Neural cell (in vitro differentiated cells): ENCODE results near the gene TSACC. TPM values are rescaled to one million over a fixed set of nuclear protein-coding genes. Genes with fewer than 3 reads are reported as not detected.

ENCODE experiments used
- H2AFZ ChIP-seq: fragments of 200-600, 300-800 bp; sonication (generic), shearing (Covaris generic); 2 replicates; pipeline ENCODE4 v1.6.0; 2014; ENCODE audit warnings: low read depth, mild to moderate bottlenecking, antibody characterized with exemption, low read length, moderate library complexity
- H3F3A ChIP-seq: fragments of 200-600 bp; shearing (Covaris generic); 2 replicates; pipeline ENCODE4 v1.6.1; 2016; ENCODE audit warnings: mild to moderate bottlenecking, moderate library complexity, mixed read lengths, antibody characterized with exemption, low read length; ENCODE audit not compliant: insufficient read depth, poor library complexity, severe bottlenecking
- H3K27ac ChIP-seq: fragments of 200-600, 300-800 bp; sonication (generic), shearing (Covaris generic); 2 replicates; pipeline ENCODE4 v1.5.1; 2014; ENCODE audit warnings: mild to moderate bottlenecking, low read length, moderate library complexity
- H3K27me3 ChIP-seq: fragments of 300-800, 200-600 bp; sonication (generic), shearing (Covaris generic); 2 replicates; pipeline ENCODE4 v1.6.0; 2014; ENCODE audit warnings: mild to moderate bottlenecking, low read depth, low read length, moderate library complexity; ENCODE audit not compliant: insufficient read depth
- H3K36me3 ChIP-seq: fragments of 300-800, 200-600 bp; sonication (generic), shearing (Covaris generic); 2 replicates; pipeline ENCODE4 v1.5.1; 2014; ENCODE audit warnings: mild to moderate bottlenecking, antibody characterized with exemption, low read length, moderate library complexity; ENCODE audit not compliant: insufficient read depth
- H3K4me2 ChIP-seq: fragments of 300-800, 200-600 bp; sonication (generic), shearing (Covaris generic); 2 replicates; pipeline ENCODE4 v1.6.0; 2014; ENCODE audit warnings: mild to moderate bottlenecking, low read length
- H3K4me3 ChIP-seq: fragments of 300-800, 200-600 bp; sonication (generic), shearing (Covaris generic); 2 replicates; pipeline ENCODE4 v1.5.1; 2014; ENCODE audit warnings: mild to moderate bottlenecking, low read length, moderate library complexity
- H3K79me2 ChIP-seq: fragments of 200-600 bp; shearing (Covaris generic); replicated peaks from 2 replicates; pipeline ENCODE4 v1.6.0; 2014; ENCODE audit warnings: mild to moderate bottlenecking, low read length, moderate library complexity; ENCODE audit not compliant: insufficient read depth
- H3K9ac ChIP-seq: fragments of 300-800, 200-600 bp; sonication (generic), shearing (Covaris generic); 2 replicates; pipeline ENCODE4 v1.6.1; 2016; ENCODE audit warnings: mild to moderate bottlenecking, low read length, mixed read lengths
- H3K9me2 ChIP-seq: fragments of 200-600 bp; shearing (Covaris generic); 2 replicates; pipeline ENCODE4 v1.6.1; 2016; ENCODE audit warnings: mild to moderate bottlenecking, low read length, mixed read lengths; ENCODE audit not compliant: insufficient read depth
- H3K9me3 ChIP-seq: fragments of 200-600, 300-800 bp; sonication (generic), shearing (Covaris generic); 2 replicates; pipeline ENCODE4 v1.6.1; 2016; ENCODE audit warnings: mild to moderate bottlenecking, mixed run types, low read length, moderate library complexity, mixed read lengths
- H4K20me1 ChIP-seq: fragments of 200-600 bp; shearing (Covaris generic); 2 replicates; pipeline ENCODE4 v1.6.1; 2016; ENCODE audit warnings: mild to moderate bottlenecking, mixed run types; ENCODE audit not compliant: insufficient read depth
- CTCF ChIP-seq: fragments of 450-650 bp; IDR thresholded peaks from 2 replicates; pipeline ENCODE4 v1.5.1; 2014; ENCODE audit warnings: antibody characterized with exemption, mild to moderate bottlenecking, moderate library complexity; ENCODE audit not compliant: poor library complexity, severe bottlenecking
- EP300 ChIP-seq: fragments of 450-650 bp; conservative IDR thresholded peaks from 2 replicates; pipeline ENCODE4 v1.6.1; 2014; ENCODE audit warnings: antibody characterized with exemption, mild to moderate bottlenecking, moderate library complexity; ENCODE audit not compliant: poor library complexity, severe bottlenecking
- EZH2 ChIP-seq: fragments of 200-600, 300-800 bp; shearing (Covaris generic), sonication (generic); IDR thresholded peaks from 2 replicates; pipeline ENCODE4 v1.6.1; 2014; ENCODE audit warnings: antibody characterized with exemption, low read length, borderline replicate concordance, mild to moderate bottlenecking; ENCODE audit not compliant: insufficient read depth, poor library complexity, severe bottlenecking
- MXI1 ChIP-seq: fragments of 450-650 bp; conservative IDR thresholded peaks from 2 replicates; pipeline ENCODE4 v1.6.1; 2014; ENCODE audit warnings: antibody characterized with exemption, mild to moderate bottlenecking; ENCODE audit not compliant: poor library complexity, severe bottlenecking
- POLR2AphosphoS5 ChIP-seq: IDR thresholded peaks from 2 replicates; pipeline ENCODE4 v1.6.1; 2012
- RAD21 ChIP-seq: fragments of 450-650 bp; conservative IDR thresholded peaks from 2 replicates; pipeline ENCODE4 v1.6.1; 2014; ENCODE audit warnings: antibody characterized with exemption, mild to moderate bottlenecking, moderate library complexity
- SMC3 ChIP-seq: fragments of 450-650 bp; conservative IDR thresholded peaks from 2 replicates; pipeline ENCODE4 v1.6.1; 2014; ENCODE audit warnings: antibody characterized with exemption, mild to moderate bottlenecking, moderate library complexity; ENCODE audit not compliant: poor library complexity
- TAF1 ChIP-seq: IDR thresholded peaks from 2 replicates; pipeline ENCODE4 v1.6.1; 2012; ENCODE audit warnings: low read depth
- polyA plus RNA-seq: library from polyadenylated mRNA; depleted of rRNA; stranded (reverse); fragments of >200 nt; gene quantifications from 2 replicates; pipeline ENCODE4 v1.2.3, GENCODE V29; 2014
- TF ChIP-seq, protein P1 (sequence below): IDR thresholded peaks from 2 replicates; pipeline ENCODE4 v1.6.1; 2012; ENCODE audit warnings: borderline replicate concordance

The TSACC gene
- polyA plus RNA-seq, 1 donor from 2014 or later, result not detected

GRCh38 chr1:156356262-156356874 lies 18.0 kb downstream of the TSACC start:
- H2AFZ ChIP-seq, result no peak overlapping the region
- no peaks in the 10 kb centered on the region for H3K27me3 ChIP-seq
- no peak overlapping the region for H3K9ac ChIP-seq
- no peaks in the 10 kb centered on the region for H3K36me3 ChIP-seq
- no peak for TF ChIP-seq SMC3
- TF ChIP-seq POLR2AphosphoS5, result no peak
- TF ChIP-seq TAF1, result no peak
- TF ChIP-seq CTCF, result no peak
- TF ChIP-seq EZH2, result no peak
- TF ChIP-seq, protein P1, sequence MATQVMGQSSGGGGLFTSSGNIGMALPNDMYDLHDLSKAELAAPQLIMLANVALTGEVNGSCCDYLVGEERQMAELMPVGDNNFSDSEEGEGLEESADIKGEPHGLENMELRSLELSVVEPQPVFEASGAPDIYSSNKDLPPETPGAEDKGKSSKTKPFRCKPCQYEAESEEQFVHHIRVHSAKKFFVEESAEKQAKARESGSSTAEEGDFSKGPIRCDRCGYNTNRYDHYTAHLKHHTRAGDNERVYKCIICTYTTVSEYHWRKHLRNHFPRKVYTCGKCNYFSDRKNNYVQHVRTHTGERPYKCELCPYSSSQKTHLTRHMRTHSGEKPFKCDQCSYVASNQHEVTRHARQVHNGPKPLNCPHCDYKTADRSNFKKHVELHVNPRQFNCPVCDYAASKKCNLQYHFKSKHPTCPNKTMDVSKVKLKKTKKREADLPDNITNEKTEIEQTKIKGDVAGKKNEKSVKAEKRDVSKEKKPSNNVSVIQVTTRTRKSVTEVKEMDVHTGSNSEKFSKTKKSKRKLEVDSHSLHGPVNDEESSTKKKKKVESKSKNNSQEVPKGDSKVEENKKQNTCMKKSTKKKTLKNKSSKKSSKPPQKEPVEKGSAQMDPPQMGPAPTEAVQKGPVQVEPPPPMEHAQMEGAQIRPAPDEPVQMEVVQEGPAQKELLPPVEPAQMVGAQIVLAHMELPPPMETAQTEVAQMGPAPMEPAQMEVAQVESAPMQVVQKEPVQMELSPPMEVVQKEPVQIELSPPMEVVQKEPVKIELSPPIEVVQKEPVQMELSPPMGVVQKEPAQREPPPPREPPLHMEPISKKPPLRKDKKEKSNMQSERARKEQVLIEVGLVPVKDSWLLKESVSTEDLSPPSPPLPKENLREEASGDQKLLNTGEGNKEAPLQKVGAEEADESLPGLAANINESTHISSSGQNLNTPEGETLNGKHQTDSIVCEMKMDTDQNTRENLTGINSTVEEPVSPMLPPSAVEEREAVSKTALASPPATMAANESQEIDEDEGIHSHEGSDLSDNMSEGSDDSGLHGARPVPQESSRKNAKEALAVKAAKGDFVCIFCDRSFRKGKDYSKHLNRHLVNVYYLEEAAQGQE, result no peak
- no peak for TF ChIP-seq EP300
- no peak for TF ChIP-seq MXI1
- no peak for TF ChIP-seq RAD21
- no peaks in the 10 kb centered on the region for H4K20me1 ChIP-seq
- no peak overlapping the region for H3K27ac ChIP-seq
- H3F3A ChIP-seq, result no peaks in the 10 kb centered on the region
- no peaks in the 10 kb centered on the region for H3K9me2 ChIP-seq
- H3K79me2 ChIP-seq, result no peaks in the 10 kb centered on the region
- no peak overlapping the region for H3K4me2 ChIP-seq
- H3K4me3 ChIP-seq, result no peak overlapping the region
- H3K9me3 ChIP-seq, result no peaks in the 10 kb centered on the region

- H3K9me2 ChIP-seq, result no peaks in the 10 kb centered on the region
- H3K9me3 ChIP-seq, result no peaks in the 10 kb centered on the region
- no peaks in the 10 kb centered on the region for H4K20me1 ChIP-seq
- H3K4me3 ChIP-seq, result no peak overlapping the region
- no peak overlapping the region for H3K4me2 ChIP-seq
- H3K27ac ChIP-seq, result no peak overlapping the region
- no peak overlapping the region for H3K9ac ChIP-seq
- no peaks in the 10 kb centered on the region for H3F3A ChIP-seq
- H3K36me3 ChIP-seq, result no peaks in the 10 kb centered on the region
- H3K79me2 ChIP-seq, result no peaks in the 10 kb centered on the region
- TF ChIP-seq RAD21 (peak; percentile 40), POLR2AphosphoS5 (no peak), SMC3 (peak; percentile 57), EP300 (no peak), CTCF (peak; percentile 73)
- H3K27me3 ChIP-seq, result no peaks in the 10 kb centered on the region
- H2AFZ ChIP-seq, result no peak overlapping the region
These were observed 18.7 kb downstream of the TSACC start for GRCh38 chr1:156356875-156357534.
